Measurements from ENCODE around the gene PKN2.

The PKN2 gene

DNA sequence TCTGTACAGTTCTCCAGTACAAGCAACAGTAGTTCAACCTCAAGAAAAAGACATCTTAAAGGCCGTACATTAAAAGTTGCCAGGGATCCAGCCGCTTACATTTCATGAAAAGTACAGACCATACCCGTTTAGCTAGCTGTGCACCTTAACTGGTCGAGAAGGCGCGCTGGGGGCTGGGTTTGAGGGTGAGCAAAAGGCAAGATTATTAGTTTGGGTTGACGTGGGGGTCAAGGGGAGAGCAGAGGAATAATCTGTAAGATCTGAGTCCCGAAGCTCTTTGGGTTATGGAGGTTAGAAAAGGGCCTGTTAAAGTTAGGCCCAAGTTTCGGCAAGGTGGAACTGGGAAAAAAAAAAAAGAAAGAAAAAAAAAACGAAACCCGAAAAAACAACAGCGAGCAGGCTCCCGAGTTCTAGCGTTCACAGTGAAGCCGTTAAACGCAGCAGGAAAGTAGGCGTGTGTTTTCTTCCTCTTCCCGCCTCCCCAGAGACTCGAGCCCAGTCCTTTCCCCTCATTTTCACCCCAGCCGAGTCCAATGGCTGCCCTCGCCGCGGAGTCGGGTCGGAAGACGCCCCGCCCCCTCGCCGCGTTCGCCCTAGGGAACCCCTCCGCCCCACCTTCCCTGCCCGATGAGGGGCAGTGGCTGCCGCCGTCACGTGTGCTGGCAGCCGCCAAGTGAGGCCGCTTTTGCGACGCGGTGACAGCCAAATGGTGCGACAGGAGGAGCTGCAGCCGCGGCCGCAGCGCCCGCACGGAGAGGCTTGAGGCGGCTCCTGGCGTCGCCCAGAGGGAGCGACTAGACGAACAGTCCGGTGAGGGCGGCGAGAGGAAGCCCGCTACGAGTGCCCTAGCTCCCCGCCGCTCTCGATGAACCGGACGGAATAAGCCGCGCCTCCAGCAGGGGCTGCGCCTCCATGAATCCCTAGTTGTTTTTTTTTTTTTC is at the start of gene PKN2:
PKN2 (plus strand) TSS at position 733 of the 941 bp plus-strand sequence. CDS start 308 bp downstream, outside the sequence.
- DNase-seq: peak; percentile 96 to 99

DNA sequence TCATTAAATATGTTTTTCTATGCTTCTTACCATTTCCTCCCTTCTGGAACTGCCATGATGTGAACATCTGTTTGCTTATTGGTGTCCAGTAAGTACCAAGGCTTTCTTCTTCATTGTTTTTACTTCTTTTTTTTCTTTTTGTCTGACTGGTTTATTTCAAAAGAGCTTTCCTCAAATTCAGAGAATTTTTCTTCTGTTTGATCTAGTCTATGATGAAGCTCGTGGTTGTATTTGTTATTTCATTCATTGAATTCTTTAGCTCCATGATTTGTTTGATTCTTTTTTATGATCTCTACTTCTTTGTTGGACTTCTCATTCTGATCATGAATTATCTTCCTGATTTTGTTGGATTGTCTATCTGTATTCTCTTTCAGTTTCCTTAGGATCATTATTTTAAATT is 49.5 kb upstream of the PKN2 start:
- no peak for DNase-seq

GRCh38 chr1:88640060-88640459 is 44.0 kb upstream of the PKN2 start:
- DNase-seq: no peak

GRCh38 chr1:88645886-88646285 is 38.2 kb upstream of the PKN2 start:
- no peak for DNase-seq

- no peak for DNase-seq
Measured at GRCh38 chr1:88646476-88647248, 37.4 kb upstream of the PKN2 start.

DNA sequence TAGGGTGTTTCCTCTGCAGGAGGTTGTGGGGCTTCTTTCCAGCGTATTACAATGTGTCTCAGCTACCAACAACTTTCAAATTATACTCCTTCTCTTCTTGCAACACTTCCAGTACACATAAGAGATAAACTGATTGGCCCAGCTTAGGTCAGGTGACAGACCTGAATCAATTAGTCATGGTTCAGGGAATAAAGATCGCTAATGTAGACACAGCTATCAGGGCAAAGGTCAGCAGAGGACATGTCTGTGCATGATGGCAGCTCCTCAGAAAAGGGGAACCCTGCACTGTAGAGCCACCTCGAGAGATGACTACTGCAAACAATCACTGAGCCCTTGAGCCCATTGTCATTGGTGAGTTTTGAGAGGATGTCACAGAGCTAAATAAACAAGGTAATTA is 36.8 kb upstream of the PKN2 start:
- DNase-seq: no peak

GRCh38 chr1:88647749-88648415 is 36.2 kb upstream of the PKN2 start:
- no peak for DNase-seq

DNA sequence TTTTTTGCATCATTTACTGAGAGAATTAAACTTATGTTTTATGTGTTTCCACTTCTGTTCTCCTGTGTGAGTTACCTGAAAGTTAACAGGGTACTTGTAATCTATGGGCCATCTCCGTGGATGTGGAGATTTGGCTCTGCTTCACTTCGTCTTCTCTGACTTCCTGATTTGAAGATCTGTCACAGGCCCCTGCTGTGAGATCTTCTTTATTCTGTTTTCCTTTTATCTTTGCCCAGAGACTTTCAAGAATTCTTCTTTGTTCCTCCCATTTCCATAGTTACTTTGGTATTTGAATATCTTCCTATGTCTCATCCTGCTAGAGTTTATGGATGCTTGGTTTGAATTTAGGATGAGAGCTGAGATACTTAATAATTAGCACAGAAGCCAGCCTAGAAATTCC is 35.4 kb upstream of the PKN2 start:
- DNase-seq: no peak

DNA sequence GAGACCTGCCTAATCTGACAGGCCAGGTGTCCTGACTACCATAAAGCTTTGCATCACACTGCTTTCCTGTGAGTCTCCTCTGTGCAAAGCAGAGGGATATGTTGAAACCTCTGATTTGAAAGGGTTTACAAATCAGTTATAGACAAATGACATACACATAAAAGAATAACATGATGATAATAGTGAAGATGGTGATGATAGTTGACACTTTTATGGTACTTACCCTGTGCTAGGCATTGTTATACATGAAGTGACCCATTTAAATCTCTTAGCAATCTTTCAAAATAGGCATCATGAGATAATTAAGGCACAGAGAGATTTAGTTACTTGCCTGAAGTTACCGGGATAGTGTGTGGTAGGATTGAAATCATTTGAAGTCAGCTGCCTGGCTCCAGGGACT is 34.1 kb upstream of the PKN2 start:
- DNase-seq: no peak

GRCh38 chr1:88650676-88651418 is 33.2 kb upstream of the PKN2 start:
- DNase-seq: no peak

DNA sequence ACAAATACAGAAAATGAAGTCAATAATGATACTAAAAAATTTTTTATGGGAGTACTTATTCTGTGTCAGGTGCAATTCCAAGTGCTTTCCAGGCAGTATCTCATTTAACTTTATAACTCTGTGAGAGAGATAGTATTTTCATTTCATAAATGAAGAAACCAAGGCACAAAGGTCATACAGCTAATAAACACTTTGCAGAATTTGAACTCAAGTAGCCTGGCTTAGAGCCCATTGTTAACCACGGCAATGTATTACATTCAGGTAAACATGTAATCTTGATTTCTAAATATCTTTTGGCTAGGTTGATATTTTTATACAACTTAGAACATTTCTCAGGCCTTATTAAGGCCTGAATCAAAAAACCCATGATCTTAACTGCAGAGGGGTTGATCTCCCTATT is 28.9 kb upstream of the PKN2 start:
- no peak for DNase-seq

GRCh38 chr1:88655685-88656299 is 28.3 kb upstream of the PKN2 start:
- peak in 1 of 2 experiments; percentile 19 for DNase-seq

DNA sequence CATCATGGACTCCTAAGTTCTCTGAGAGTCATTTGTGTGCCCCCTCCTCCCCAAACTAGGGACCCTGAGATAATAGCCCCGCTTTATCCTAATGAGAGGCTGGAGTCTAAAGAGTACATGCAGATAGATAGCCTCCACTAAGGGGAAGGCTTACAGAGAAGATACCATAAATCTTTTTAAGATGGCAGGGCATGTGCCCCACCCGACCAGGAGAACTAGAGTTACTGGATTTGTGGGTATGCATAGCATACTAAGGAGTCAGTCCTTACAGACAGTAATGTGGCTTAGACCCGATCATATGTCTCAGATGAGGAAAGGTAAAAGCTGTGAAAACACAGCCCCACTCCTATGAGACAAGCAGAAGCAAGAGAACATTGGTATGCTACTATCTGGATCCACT is 25.7 kb upstream of the PKN2 start:
- DNase-seq: peak in 1 of 2 experiments; percentile 6

GRCh38 chr1:88659552-88659951 is 24.5 kb upstream of the PKN2 start:
- no peak for DNase-seq

- DNase-seq: no peak
Measured at GRCh38 chr1:88661188-88661587, 22.9 kb upstream of the PKN2 start.

DNA sequence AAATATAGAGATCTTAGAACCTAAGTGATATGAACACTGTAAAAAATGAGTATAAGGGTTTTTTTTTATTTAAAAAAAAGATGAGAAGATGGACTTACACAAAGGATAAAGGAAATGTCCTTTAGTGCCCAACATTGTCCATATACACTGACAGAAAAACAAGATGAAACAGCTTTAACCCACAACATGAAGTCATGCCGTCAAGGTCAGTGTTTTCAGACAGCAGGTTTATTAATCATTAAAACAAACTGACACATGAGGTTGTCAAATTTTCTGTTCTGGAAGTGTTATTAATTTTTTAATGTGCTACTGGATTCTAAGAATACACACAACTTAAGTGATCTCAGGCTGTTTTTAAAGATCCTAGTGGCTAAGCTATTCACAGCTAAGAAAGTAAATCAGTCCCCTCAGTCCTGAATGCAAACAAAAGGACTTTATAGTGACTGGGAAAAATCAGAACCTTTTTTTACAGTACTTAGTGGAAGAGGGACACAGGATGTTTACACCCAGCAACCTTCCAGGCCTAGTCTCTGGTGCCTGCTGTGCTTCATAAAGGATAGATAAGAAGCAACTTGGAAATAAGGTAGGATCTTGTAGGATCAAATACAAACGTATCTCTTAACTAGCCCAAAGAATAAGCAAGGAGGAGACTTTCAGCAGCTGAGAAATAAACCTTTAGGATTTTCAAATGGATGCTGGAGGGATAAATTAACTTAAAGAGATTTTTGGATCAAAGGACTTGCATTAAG is 21.9 kb upstream of the PKN2 start:
- no peak for DNase-seq

DNA sequence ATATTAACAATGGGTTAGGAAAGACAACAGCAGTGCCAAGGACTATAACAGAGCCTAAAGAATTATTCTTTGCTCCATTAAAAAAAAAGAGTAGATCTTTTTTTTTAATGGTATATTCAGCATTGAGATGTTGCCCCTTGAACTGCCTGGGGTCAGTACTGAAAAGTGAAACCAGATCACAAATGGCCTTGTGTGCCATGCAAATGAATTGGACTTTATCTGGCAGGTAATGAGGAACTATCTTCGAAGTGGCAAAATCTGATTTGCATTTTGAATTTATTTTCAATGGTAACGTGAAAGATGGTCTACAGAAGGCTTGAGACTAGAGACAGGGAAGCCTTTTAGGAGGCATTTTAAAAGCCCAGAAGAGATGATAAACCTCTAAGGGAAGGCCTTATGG is 21.4 kb upstream of the PKN2 start:
- peak; percentile 40 to 64 for DNase-seq

- no peak for DNase-seq
Measured at GRCh38 chr1:88668405-88668804, 15.7 kb upstream of the PKN2 start.

GRCh38 chr1:88670462-88670861 is 13.6 kb upstream of the PKN2 start:
- no peak for DNase-seq

GRCh38 chr1:88673446-88673845 is 10.6 kb upstream of the PKN2 start:
- DNase-seq: no peak

DNA sequence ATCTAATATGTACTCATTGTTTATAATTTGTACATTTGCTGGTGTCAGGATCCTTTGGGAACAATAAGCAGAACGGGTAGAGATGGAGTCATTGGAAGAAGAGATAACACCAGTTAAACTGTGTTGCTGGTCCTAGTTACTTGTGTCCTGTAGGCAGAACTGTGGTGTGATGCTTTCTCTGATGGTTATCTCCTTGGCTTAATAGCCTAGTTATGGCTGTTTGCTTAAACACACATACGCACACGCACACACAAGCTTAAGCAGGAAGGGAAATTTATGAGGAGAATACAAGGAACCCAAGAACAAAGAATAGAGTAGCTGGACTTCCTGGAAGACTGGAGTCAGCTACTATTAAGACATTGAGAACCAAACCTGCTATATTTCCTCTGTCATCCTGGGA is 5.7 kb upstream of the PKN2 start:
- DNase-seq: peak; percentile 55 to 68

All from NCI-H526 (cell line).